ENCODE data around the gene CD151. TPM values are rescaled to one million over a fixed set of nuclear protein-coding genes. Genes with fewer than 3 reads are reported as not detected.

The CD151 gene
- total RNA-seq, 4 donors from 2014 or later: 102 to 277 (median 237) TPM

DNA sequence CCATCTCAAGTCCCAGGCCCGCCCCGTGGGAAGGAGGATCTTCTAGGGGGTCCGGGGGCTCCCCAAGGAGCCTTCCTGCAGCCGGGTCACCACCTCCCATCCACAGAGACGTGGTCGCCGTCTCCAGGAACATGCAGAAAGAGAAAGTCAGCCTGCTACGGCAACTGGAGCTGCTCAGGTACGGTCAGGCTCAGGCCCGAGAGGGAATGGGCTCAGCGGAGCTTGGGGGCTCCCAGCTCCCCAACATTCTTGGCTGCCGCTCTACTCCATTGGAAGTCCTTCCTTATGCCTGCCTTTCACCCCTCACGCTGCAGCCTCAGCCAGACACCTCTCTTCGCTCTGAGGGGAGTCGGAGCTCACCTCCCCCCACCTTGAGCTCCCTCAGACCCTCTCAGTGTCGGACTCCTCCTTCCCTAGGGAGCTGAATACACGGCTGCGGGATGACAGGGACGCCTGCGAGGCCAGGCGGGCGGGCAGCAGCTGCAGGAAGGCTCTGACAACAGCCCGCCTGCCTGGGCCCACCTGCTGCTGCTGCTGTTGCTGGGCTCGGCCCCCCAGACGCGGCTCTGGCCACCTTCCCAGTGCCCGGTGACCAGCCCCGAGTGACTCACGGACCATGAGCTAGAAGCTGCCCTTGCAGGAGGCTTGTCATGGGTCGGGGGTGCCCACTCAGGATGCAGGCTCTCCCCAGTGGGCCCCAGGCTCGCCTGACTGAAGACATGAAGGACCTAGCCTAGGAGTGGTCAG lies 1.5 kb upstream of the CD151 start:
- H3K36me3 ChIP-seq: peaks cover 0 to under 1% (median 0%) of the 10 kb centered on the region in 3 donors
- H3K27me3 ChIP-seq: peaks cover 0 to 20% of the 10 kb centered on the region in 2 donors
- no peak for DNase-seq
- TF ChIP-seq POLR2A (IDR thresholded peaks at IDR 0.05): no peak
- TF ChIP-seq, protein P1, sequence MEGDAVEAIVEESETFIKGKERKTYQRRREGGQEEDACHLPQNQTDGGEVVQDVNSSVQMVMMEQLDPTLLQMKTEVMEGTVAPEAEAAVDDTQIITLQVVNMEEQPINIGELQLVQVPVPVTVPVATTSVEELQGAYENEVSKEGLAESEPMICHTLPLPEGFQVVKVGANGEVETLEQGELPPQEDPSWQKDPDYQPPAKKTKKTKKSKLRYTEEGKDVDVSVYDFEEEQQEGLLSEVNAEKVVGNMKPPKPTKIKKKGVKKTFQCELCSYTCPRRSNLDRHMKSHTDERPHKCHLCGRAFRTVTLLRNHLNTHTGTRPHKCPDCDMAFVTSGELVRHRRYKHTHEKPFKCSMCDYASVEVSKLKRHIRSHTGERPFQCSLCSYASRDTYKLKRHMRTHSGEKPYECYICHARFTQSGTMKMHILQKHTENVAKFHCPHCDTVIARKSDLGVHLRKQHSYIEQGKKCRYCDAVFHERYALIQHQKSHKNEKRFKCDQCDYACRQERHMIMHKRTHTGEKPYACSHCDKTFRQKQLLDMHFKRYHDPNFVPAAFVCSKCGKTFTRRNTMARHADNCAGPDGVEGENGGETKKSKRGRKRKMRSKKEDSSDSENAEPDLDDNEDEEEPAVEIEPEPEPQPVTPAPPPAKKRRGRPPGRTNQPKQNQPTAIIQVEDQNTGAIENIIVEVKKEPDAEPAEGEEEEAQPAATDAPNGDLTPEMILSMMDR (IDR thresholded peaks at IDR 0.05): no peak
- peak overlapping the region in 2 of 4 donors; percentile 39 to 49 for H3K4me3 ChIP-seq
- peak overlapping the region in 1 of 4 donors; percentile 85 for H3K27ac ChIP-seq
- peaks cover 17 to 82% (median 40%) of the 10 kb centered on the region in 4 donors for H3K4me1 ChIP-seq
- H3K9me3 ChIP-seq: no peaks in the 10 kb centered on the region

DNA sequence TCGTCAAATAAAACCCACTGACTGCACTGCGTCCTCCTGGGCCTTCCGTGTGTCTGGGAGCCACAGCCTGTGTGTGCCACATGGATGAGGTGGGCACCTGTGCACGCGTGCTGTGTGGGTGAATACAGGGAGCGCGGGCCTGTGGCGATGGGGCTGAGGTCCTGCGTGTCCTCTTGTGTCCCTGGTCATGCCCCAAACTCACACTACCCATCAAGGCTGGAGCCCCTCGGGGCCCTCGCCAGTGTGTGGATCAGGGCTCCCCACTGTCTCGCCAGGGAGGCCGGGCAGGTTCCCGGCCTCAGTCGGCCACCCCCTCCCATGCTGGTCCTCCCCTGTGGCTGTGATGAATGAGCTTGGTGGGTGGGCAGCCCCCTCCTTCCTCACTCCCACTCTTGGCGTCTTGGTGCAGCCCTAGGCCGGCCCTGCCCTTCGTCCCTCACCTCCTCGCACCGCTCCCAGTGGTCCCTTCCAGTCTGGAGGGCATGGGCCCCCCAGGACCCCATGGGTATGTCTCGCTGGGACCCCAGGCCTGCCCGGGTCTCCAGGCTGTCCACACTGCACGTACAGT lies 707 bp upstream of the CD151 start:
- no peak for TF ChIP-seq POLR2A (IDR thresholded peaks at IDR 0.05)
- TF ChIP-seq, protein P1 (IDR thresholded peaks at IDR 0.05): no peak
- DNase-seq: no peak
- Histone ChIP-seq H3K4me3 (peak overlapping the region; percentile 54 to 90 (median 64)), H3K36me3 (peaks cover 0 to 8% (median 0%) of the 10 kb centered on the region in 3 donors), H3K27me3 (peaks cover 0 to 20% of the 10 kb centered on the region in 2 donors), H3K27ac (peak overlapping the region in 3 of 4 donors; percentile 74 to 94 (median 92)), H3K9me3 (no peaks in the 10 kb centered on the region), H3K4me1 (peaks cover 16 to 75% (median 38%) of the 10 kb centered on the region in 4 donors)

DNA sequence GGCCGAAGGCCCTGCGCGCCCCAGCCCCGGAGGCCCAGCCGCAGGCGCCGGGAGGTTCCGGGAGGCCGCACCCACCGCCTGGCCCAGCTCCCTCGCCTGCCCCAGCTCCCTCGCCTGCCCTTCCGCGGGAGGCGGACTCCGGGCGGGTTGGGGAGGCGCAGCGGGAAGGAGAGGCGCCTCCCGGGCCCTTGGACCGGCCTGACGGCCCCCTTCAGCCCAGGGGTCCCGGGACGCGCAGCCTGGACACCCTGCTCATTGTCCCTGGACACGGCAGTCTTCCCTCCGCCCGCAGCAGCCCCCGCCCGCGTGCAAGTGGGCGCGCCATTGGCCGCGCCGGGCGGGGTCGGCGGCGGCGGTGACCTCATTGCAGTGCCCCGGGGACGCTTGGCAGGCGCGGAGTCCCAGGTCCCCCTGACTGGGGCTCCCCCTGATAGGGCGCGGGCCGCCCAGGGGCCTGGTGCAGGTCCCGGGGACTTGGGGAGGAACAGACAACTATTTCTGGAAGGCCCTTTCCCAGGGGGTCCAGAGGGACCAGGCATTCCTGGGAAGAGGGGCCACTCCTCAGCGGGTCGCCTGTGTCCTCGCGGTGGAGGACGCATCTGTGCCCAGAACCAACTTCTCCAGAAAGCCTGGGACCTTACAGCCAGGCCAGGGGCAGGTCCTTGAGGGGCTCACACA lies 501 bp downstream of the CD151 start:
- DNase-seq: peak in 1 of 3 donors; percentile 87
- Histone ChIP-seq H3K27me3 (peaks cover 0 to 16% of the 10 kb centered on the region in 2 donors), H3K4me1 (peaks cover 13 to 75% (median 31%) of the 10 kb centered on the region in 4 donors), H3K4me3 (peak overlapping the region; percentile 54 to 90 (median 64)), H3K9me3 (no peaks in the 10 kb centered on the region), H3K36me3 (peaks cover 0 to 20% (median 0%) of the 10 kb centered on the region in 3 donors), H3K27ac (peak overlapping the region; percentile 74 to 99 (median 93))
- TF ChIP-seq, protein P1 (IDR thresholded peaks at IDR 0.05): no peak
- peak; percentile 56 to 74 for TF ChIP-seq POLR2A (IDR thresholded peaks at IDR 0.05)

DNA sequence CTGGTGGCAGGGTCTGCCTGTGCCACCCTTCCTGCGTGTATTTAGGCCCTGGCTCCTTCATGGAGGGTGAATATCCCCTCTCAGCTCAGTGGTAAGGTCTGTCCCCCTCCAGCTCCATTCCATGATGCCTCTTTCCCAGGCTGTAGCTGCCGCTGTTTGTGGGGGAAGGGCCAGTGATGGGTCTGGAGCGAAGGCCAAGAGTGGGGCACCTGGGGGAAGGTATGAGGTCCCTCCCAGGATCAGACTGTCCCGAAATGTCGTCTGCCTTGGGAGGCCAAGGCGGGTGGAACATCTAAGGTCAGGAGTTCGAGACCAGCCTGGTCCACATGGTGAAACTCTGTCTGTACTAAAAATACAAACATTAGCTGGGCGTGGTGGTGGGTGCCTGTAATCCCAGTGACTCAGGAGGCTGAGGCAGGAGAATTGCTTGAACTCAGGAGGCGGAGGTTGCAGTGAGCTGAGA lies 1.1 kb downstream of the CD151 start:
- no peak for TF ChIP-seq POLR2A (IDR thresholded peaks at IDR 0.05)
- TF ChIP-seq, protein P1 (IDR thresholded peaks at IDR 0.05): no peak
- Histone ChIP-seq H3K27me3 (peaks cover 0 to 16% of the 10 kb centered on the region in 2 donors), H3K27ac (peak overlapping the region; percentile 74 to 99 (median 93)), H3K36me3 (peaks cover 0 to 27% (median 0%) of the 10 kb centered on the region in 3 donors), H3K9me3 (no peaks in the 10 kb centered on the region), H3K4me1 (peaks cover 11 to 75% (median 25%) of the 10 kb centered on the region in 4 donors), H3K4me3 (peak overlapping the region; percentile 54 to 90 (median 64))
- peak in 1 of 3 donors; percentile 74 for DNase-seq
